Gastrocnemius medialis (tissue), 4 donors: Measurements from ENCODE around the gene EIF4E3.

Experiments used
- POLR2A ChIP-seq, 2 donors: fragments of 450-650 bp; IDR thresholded peaks; one replicate each; pipeline ENCODE4 v1.6.1; 2017; ENCODE audit warnings: antibody characterized with exemption in 2 of 2, mild to moderate bottlenecking in 2 of 2, moderate library complexity in 2 of 2
- TF ChIP-seq, protein P1 (sequence below), 5 experiments: fragments of 450-650 bp in 3 of 5; fragments of 200-600 bp in 2 of 5; sonication (generic) in 2 of 5; IDR thresholded peaks in 4 of 5; conservative IDR thresholded peaks in 1 of 5; 1 replicate in 4 of 5; 2 replicates in 1 of 5; pipeline ENCODE4 v1.5.1; 2016 to 2019; ENCODE audit warnings: antibody characterized with exemption in 5 of 5, mild to moderate bottlenecking in 3 of 5, moderate library complexity in 3 of 5

- TF ChIP-seq, protein P1, sequence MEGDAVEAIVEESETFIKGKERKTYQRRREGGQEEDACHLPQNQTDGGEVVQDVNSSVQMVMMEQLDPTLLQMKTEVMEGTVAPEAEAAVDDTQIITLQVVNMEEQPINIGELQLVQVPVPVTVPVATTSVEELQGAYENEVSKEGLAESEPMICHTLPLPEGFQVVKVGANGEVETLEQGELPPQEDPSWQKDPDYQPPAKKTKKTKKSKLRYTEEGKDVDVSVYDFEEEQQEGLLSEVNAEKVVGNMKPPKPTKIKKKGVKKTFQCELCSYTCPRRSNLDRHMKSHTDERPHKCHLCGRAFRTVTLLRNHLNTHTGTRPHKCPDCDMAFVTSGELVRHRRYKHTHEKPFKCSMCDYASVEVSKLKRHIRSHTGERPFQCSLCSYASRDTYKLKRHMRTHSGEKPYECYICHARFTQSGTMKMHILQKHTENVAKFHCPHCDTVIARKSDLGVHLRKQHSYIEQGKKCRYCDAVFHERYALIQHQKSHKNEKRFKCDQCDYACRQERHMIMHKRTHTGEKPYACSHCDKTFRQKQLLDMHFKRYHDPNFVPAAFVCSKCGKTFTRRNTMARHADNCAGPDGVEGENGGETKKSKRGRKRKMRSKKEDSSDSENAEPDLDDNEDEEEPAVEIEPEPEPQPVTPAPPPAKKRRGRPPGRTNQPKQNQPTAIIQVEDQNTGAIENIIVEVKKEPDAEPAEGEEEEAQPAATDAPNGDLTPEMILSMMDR (IDR thresholded peaks at IDR 0.05 in 4 of 5, conservative IDR thresholded peaks at IDR 0.05 in 1 of 5): no peak
- no peak for TF ChIP-seq POLR2A (IDR thresholded peaks at IDR 0.05)
Observed at GRCh38 chr3:71709908-71710511, 15.2 kb downstream of the EIF4E3 start.
